Measurements from ENCODE around the gene RAD51B. TPM values are rescaled to one million over a fixed set of nuclear protein-coding genes. Genes with fewer than 3 reads are reported as not detected.

Gene RAD51B
- total and polyA plus RNA-seq, 2 of the 13 experiments (the other 11 are each of a cell fraction or from before 2014, with no cell fraction given), result 7.0 to 9.5 TPM

DNA sequence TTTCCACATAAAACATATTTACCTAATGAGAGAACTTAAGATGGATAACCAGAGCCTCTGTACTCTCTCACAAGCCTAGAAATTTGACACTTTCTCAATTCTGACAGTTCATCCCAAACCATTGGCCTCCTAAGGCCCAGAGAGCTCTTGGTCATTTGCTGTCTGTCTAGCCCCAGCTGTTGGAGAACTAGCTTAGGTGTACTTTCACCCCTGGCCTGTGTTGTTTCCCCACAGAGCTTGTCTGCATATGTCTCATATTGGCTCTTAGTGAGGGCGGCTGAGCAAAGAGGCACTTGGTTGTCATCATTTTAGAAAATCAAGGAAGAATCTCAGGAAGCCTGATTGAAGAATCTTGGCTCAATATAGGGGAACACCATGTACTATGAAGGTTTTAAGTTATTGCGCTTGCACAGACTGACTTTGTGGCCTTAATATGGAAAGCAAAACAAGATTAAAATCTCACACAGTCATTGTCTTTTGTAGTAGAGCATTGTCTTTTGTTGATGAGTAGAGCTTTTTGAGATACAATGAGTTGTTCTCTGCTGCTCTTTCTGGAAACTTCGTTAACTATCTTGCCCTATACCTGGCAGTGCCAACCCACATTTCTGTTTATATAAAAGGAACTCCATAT lies 324.6 kb downstream of the RAD51B start (continued):
- TF ChIP-seq, protein P1, sequence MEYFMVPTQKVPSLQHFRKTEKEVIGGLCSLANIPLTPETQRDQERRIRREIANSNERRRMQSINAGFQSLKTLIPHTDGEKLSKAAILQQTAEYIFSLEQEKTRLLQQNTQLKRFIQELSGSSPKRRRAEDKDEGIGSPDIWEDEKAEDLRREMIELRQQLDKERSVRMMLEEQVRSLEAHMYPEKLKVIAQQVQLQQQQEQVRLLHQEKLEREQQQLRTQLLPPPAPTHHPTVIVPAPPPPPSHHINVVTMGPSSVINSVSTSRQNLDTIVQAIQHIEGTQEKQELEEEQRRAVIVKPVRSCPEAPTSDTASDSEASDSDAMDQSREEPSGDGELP (IDR thresholded peaks at IDR 0.05; ENCODE audit: borderline replicate concordance, low read depth), result peak; percentile 53; the same call in 1 of the 2 replicates
- peak; percentile 36; the same call in 1 of the 2 replicates for TF ChIP-seq ZNF292 (CRISPR knock-in tag; IDR thresholded peaks at IDR 0.05; ENCODE audit: borderline replicate concordance, low read depth)

DNA sequence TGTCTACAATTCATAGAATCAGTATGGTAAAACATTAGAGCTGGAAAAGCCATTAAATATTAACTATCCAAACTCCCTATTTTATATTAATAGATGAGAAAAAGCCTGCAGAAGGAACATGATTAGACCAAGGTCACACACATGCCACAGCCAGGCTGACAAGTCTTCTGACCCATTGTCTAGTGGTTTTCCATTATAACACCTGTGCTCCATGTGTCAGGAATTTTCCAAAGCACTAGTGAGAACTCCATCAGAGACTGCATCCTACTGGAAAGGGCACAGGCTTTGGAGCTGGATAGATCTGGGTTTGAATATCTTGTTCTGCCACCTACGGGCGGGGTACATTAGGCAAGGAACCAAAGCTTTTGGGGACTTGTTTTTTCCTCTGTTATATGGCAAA lies 325.5 kb downstream of the RAD51B start:
- 98% methylated on average over 2 of the region's 2 CpGs for WGBS (ENCODE audit: low lambda C conversion rate)
- Histone ChIP-seq H3K36me3 (replicated peaks in 1 of 2; ENCODE audit: control insufficient read depth in 1 of 2, insufficient read depth in 2 of 2, low read length in 2 of 2) (no peaks in the 10 kb centered on the region), H4K20me1 (ENCODE audit: insufficient read depth, low read length) (no peaks in the 10 kb centered on the region), H3K9ac (ENCODE audit: insufficient read depth, low read depth, low read length) (no peak overlapping the region), H3K4me3 (replicated peaks in 1 of 3; ENCODE audit: insufficient read depth in 1 of 3, low read depth in 2 of 3, low read length in 3 of 3) (no peak overlapping the region), H3K79me2 (ENCODE audit: insufficient read depth, low read length) (no peaks in the 10 kb centered on the region), H2AFZ (ENCODE audit: low read length) (no peak overlapping the region), H3K27ac (ENCODE audit: extremely low read length, insufficient read depth, low read length) (no peak overlapping the region), H3K9me3 (ENCODE audit: low read length) (no peaks in the 10 kb centered on the region), H3K4me2 (ENCODE audit: low read depth, low read length) (no peak overlapping the region), H3K27me3 (ENCODE audit: control insufficient read depth in 1 of 2, insufficient read depth in 2 of 2, low read length in 2 of 2) (no peaks in the 10 kb centered on the region), H3K4me1 (ENCODE audit: insufficient read depth, low read length) (peaks cover 33% of the 10 kb centered on the region)
- in situ Hi-C loops (cut with HindIII; ENCODE audit: extremely low pct_ligation_motif_present, low pct_unique_long_range_greater_than_20kb), result no loop called here
- TF ChIP-seq NFE2L2 (IDR thresholded peaks at IDR 0.05; ENCODE audit: low read length) (no peak), CC2D1A (CRISPR knock-in tag; IDR thresholded peaks at IDR 0.05) (no peak), PHF8 (CRISPR knock-in tag; IDR thresholded peaks at IDR 0.05) (no peak), ERF (CRISPR knock-in tag; IDR thresholded peaks at IDR 0.05) (no peak), ELF3 (CRISPR knock-in tag; IDR thresholded peaks at IDR 0.05) (no peak), MBNL3 (CRISPR knock-in tag; conservative IDR thresholded peaks at IDR 0.05) (no peak), RFX1 (IDR thresholded peaks at IDR 0.05) (no peak), PITX1 (CRISPR knock-in tag; IDR thresholded peaks at IDR 0.05) (no peak), PAF1 (CRISPR knock-in tag; IDR thresholded peaks at IDR 0.05) (no peak), IKZF1 (IDR thresholded peaks at IDR 0.05) (no peak), SETDB1 (CRISPR knock-in tag; IDR thresholded peaks at IDR 0.05; ENCODE audit: borderline replicate concordance) (no peak)
- TF ChIP-seq, protein P2, sequence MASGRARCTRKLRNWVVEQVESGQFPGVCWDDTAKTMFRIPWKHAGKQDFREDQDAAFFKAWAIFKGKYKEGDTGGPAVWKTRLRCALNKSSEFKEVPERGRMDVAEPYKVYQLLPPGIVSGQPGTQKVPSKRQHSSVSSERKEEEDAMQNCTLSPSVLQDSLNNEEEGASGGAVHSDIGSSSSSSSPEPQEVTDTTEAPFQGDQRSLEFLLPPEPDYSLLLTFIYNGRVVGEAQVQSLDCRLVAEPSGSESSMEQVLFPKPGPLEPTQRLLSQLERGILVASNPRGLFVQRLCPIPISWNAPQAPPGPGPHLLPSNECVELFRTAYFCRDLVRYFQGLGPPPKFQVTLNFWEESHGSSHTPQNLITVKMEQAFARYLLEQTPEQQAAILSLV (CRISPR knock-in tag; IDR thresholded peaks at IDR 0.05; ENCODE audit: borderline replicate concordance), result no peak
- TF ChIP-seq, protein P3, sequence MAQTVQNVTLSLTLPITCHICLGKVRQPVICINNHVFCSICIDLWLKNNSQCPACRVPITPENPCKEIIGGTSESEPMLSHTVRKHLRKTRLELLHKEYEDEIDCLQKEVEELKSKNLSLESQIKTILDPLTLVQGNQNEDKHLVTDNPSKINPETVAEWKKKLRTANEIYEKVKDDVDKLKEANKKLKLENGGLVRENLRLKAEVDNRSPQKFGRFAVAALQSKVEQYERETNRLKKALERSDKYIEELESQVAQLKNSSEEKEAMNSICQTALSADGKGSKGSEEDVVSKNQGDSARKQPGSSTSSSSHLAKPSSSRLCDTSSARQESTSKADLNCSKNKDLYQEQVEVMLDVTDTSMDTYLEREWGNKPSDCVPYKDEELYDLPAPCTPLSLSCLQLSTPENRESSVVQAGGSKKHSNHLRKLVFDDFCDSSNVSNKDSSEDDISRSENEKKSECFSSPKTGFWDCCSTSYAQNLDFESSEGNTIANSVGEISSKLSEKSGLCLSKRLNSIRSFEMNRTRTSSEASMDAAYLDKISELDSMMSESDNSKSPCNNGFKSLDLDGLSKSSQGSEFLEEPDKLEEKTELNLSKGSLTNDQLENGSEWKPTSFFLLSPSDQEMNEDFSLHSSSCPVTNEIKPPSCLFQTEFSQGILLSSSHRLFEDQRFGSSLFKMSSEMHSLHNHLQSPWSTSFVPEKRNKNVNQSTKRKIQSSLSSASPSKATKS (CRISPR knock-in tag; IDR thresholded peaks at IDR 0.05), result no peak
- TF ChIP-seq, protein P4, sequence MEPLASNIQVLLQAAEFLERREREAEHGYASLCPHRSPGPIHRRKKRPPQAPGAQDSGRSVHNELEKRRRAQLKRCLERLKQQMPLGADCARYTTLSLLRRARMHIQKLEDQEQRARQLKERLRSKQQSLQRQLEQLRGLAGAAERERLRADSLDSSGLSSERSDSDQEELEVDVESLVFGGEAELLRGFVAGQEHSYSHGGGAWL (CRISPR knock-in tag; IDR thresholded peaks at IDR 0.05), result no peak
- no TSS peak for BruUV-seq (replicated peaks)
- ChIA-PET POLR2A (interaction anchor here (1.1 kb wide), 1 partner anchor 28 kb away, joined by 4 read pairs; no protein-coding TSS in a partner anchor), CTCF (ENCODE audit: low intra/inter-chr PET ratio, low total read pairs) (no interaction called here)
- ATAC-seq (no peak), DNase-seq (ENCODE audit: low spot score) (no peak), FAIRE-seq (no peak)
- intact Hi-C loops (cut with micrococcal nuclease; ENCODE audit: unreplicated experiment), result no loop called here

Measured in HepG2 (cell line).